HEK293 (cell line): ENCODE data around the gene PRSS1.

Source experiments
- CTCF ChIA-PET: fragments of 350-600 bp; formaldehyde crosslinking; extraction: SDS; loops from one replicate; lab custom pipeline; 2021; ENCODE audit warnings: antibody characterized with exemption; lab: Yijun Ruan, JAX
- POLR2A ChIA-PET: fragments of 300-600 bp; formaldehyde crosslinking; extraction: SDS; loops from one replicate; lab custom pipeline; 2020; ENCODE audit warnings: antibody characterized with exemption, inconsistent platforms; lab: Yijun Ruan, JAX
- H3K27ac ChIP-seq: fragments of 200-500 bp; sonication (Bioruptor generic); 2 replicates; pipeline ENCODE4 v1.5.1; 2014; ENCODE audit warnings: low read depth, low read length, control low read depth, inconsistent platforms; ENCODE audit errors: extremely low read depth
- H3K36me3 ChIP-seq, 2 experiments: fragments of 200-500 bp in 1 of 2; sonication (Bioruptor generic) in 1 of 2; 1 replicate in 1 of 2; 2 replicates in 1 of 2; pipeline ENCODE4 v1.5.1; 2014 to 2017; ENCODE audit warnings: inconsistent platforms in 2 of 2, low read length in 2 of 2; ENCODE audit not compliant: control insufficient read depth in 2 of 2, insufficient read depth in 1 of 2
- H3K4me1 ChIP-seq: fragments of 200-500 bp; sonication (Bioruptor generic); 2 replicates; pipeline ENCODE4 v1.5.1; 2014; ENCODE audit warnings: mild to moderate bottlenecking, low read length, inconsistent platforms; ENCODE audit not compliant: control insufficient read depth, insufficient read depth
- H3K4me3 ChIP-seq: 2 replicates; pipeline ENCODE4 v1.5.1; 2011; ENCODE audit warnings: low read depth, mild to moderate bottlenecking, control low read depth, low read length, moderate library complexity
- H3K9me3 ChIP-seq: fragments of 200-500 bp; sonication (Bioruptor generic); 2 replicates; pipeline ENCODE4 v1.5.1; 2014; ENCODE audit warnings: low read depth, low read length, inconsistent platforms; ENCODE audit not compliant: control insufficient read depth, insufficient read depth
- FEZF1 ChIP-seq: fragments of 450-650 bp; formaldehyde crosslinking; IDR thresholded peaks from 2 replicates; pipeline ENCODE4 v1.5.1; 2016; ENCODE audit warnings: missing biosample characterization, missing genetic modification characterization
- GLI2 ChIP-seq: fragments of 450-650 bp; formaldehyde crosslinking; IDR thresholded peaks from 2 replicates; pipeline ENCODE4; 2017; ENCODE audit warnings: missing biosample characterization, missing genetic modification characterization, low read depth, borderline replicate concordance
- MYNN ChIP-seq: fragments of 450-650 bp; formaldehyde crosslinking; IDR thresholded peaks from 2 replicates; pipeline ENCODE4 v1.5.1; 2016; ENCODE audit warnings: missing biosample characterization, missing genetic modification characterization, borderline replicate concordance
- MZF1 ChIP-seq: fragments of 450-650 bp; formaldehyde crosslinking; IDR thresholded peaks from 2 replicates; pipeline ENCODE4 v1.5.1; 2017; ENCODE audit warnings: missing biosample characterization, missing genetic modification characterization, borderline replicate concordance
- SALL2 ChIP-seq: fragments of 450-650 bp; formaldehyde crosslinking; IDR thresholded peaks from 2 replicates; pipeline ENCODE4 v1.5.0; 2017; ENCODE audit warnings: missing biosample characterization, mild to moderate bottlenecking, missing genetic modification characterization, borderline replicate concordance
- ZBTB20 ChIP-seq: fragments of 450-650 bp; formaldehyde crosslinking; IDR thresholded peaks from 2 replicates; pipeline ENCODE4 v1.5.1; 2016; ENCODE audit warnings: missing biosample characterization, missing genetic modification characterization
- ZFHX2 ChIP-seq: fragments of 450-650 bp; formaldehyde crosslinking; conservative IDR thresholded peaks from 2 replicates; pipeline ENCODE4 v1.5.1; 2016; ENCODE audit warnings: missing biosample characterization, missing genetic modification characterization
- ZFP37 ChIP-seq: fragments of 450-650 bp; formaldehyde crosslinking; IDR thresholded peaks from 2 replicates; pipeline ENCODE4 v1.5.1; 2016; ENCODE audit warnings: missing biosample characterization, missing genetic modification characterization
- ZNF121 ChIP-seq: fragments of 450-650 bp; formaldehyde crosslinking; IDR thresholded peaks from 2 replicates; pipeline ENCODE4 v1.5.1; 2016; ENCODE audit warnings: missing biosample characterization, missing genetic modification characterization
- ZNF175 ChIP-seq: fragments of 450-650 bp; formaldehyde crosslinking; IDR thresholded peaks from 2 replicates; pipeline ENCODE4 v1.5.1; 2016; ENCODE audit warnings: missing biosample characterization, missing genetic modification characterization
- ZNF24 ChIP-seq: fragments of 450-650 bp; formaldehyde crosslinking; IDR thresholded peaks from 2 replicates; pipeline ENCODE4 v1.5.1; 2016; ENCODE audit warnings: missing biosample characterization, missing genetic modification characterization
- ZNF302 ChIP-seq: fragments of 450-650 bp; formaldehyde crosslinking; IDR thresholded peaks from 2 replicates; pipeline ENCODE4 v1.5.1; 2016; ENCODE audit warnings: missing biosample characterization, missing genetic modification characterization, low read depth
- ZNF311 ChIP-seq: fragments of 450-650 bp; formaldehyde crosslinking; IDR thresholded peaks from 2 replicates; pipeline ENCODE4 v1.5.1; 2017; ENCODE audit warnings: missing biosample characterization, missing genetic modification characterization, borderline replicate concordance
- ZNF391 ChIP-seq: fragments of 450-650 bp; formaldehyde crosslinking; IDR thresholded peaks from 2 replicates; pipeline ENCODE4 v1.5.1; 2016; ENCODE audit warnings: low read depth, missing biosample characterization, missing genetic modification characterization, borderline replicate concordance
- ZNF561 ChIP-seq: fragments of 450-650 bp; IDR thresholded peaks from 2 replicates; pipeline ENCODE4 v1.5.1; 2018; ENCODE audit warnings: missing biosample characterization, missing genetic modification characterization, borderline replicate concordance
- ZNF610 ChIP-seq: fragments of 450-650 bp; formaldehyde crosslinking; IDR thresholded peaks from 2 replicates; pipeline ENCODE4 v1.5.1; 2016; ENCODE audit warnings: missing biosample characterization, missing genetic modification characterization, borderline replicate concordance
- ZNF623 ChIP-seq: fragments of 450-650 bp; formaldehyde crosslinking; IDR thresholded peaks from 2 replicates; pipeline ENCODE4 v1.5.1; 2016; ENCODE audit warnings: missing biosample characterization, missing genetic modification characterization
- ZNF707 ChIP-seq: fragments of 450-650 bp; formaldehyde crosslinking; IDR thresholded peaks from 2 replicates; pipeline ENCODE4 v1.5.1; 2016; ENCODE audit warnings: missing biosample characterization, missing genetic modification characterization
- ZNF768 ChIP-seq: fragments of 450-650 bp; formaldehyde crosslinking; IDR thresholded peaks from 2 replicates; pipeline ENCODE4 v1.5.1; 2018; ENCODE audit warnings: missing biosample characterization, mild to moderate bottlenecking, missing genetic modification characterization
- ZNF785 ChIP-seq: fragments of 450-650 bp; formaldehyde crosslinking; IDR thresholded peaks from 2 replicates; pipeline ENCODE4 v1.5.1; 2016; ENCODE audit warnings: missing biosample characterization, missing genetic modification characterization
- TF ChIP-seq, protein P1 (sequence below): fragments of 450-650 bp; formaldehyde crosslinking; IDR thresholded peaks from 2 replicates; pipeline ENCODE4 v1.5.1; 2016; ENCODE audit warnings: missing biosample characterization, missing genetic modification characterization
- TF ChIP-seq, protein P2 (sequence below): fragments of 450-650 bp; formaldehyde crosslinking; IDR thresholded peaks from 2 replicates; pipeline ENCODE4 v1.5.1; 2016; ENCODE audit warnings: missing biosample characterization, missing genetic modification characterization, borderline replicate concordance
- TF ChIP-seq, protein P3 (sequence below): fragments of 450-650 bp; IDR thresholded peaks from 2 replicates; pipeline ENCODE4 v1.5.1; 2018; ENCODE audit warnings: missing biosample characterization, mild to moderate bottlenecking, missing genetic modification characterization
- TF ChIP-seq, protein P4 (sequence below): fragments of 450-650 bp; formaldehyde crosslinking; IDR thresholded peaks from 2 replicates; pipeline ENCODE4 v1.5.1; 2016; ENCODE audit warnings: missing biosample characterization, missing genetic modification characterization

PRSS1 gene

DNA sequence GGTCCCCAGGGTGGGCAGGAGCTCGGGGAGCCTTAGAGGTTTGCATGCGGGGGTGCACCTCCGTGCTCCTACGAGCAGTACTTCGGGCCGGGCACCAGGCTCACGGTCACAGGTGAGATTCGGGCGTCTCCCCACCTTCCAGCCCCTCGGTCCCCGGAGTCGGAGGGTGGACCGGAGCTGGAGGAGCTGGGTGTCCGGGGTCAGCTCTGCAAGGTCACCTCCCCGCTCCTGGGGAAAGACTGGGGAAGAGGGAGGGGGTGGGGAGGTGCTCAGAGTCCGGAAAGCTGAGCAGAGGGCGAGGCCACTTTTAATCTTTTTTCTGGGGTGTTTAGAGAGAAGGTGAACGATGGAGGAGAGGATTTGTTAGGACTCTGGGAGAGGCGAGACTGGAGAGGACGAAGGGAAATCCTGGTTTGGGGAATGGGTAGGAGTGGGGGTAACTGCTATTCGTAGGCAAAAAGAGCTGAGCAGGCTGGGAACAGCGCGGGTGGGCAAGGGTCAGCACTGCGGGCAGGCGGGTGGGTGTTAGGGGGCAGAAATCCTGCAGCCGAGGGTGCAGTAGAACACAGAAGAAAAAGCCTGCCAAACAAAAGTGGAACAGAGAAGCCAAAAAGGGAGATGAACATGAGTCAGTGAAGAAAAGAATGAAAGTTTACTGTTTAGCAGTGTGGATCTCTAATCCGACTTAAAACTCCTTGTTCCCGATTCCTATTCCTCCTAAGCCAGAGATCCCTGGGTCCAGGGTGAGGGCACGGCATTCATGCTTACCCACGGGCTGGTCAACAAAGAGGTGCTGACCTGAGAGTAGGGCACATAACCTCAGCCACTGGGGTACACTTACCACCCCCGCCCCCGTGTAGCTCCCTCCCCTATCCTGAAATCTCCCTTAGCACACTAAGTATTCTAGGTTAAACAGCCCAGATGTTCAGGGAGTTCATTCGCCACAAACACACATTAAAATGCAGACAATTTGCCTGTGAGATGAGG is 48.4 kb downstream of the PRSS1 start:
- Histone ChIP-seq H3K4me3 (no peak overlapping the region), H3K4me1 (no peaks in the 10 kb centered on the region), H3K27ac (no peak overlapping the region), H3K9me3 (no peaks in the 10 kb centered on the region), H3K36me3 (no peaks in the 10 kb centered on the region)
- TF ChIP-seq ZNF768 (no peak), ZNF24 (tag by site-specific recombination) (no peak), ZNF623 (tag by site-specific recombination) (no peak), ZNF175 (no peak), GLI2 (tag by site-specific recombination) (no peak), MZF1 (no peak), ZNF302 (tag by site-specific recombination) (no peak)
- TF ChIP-seq, protein P1, sequence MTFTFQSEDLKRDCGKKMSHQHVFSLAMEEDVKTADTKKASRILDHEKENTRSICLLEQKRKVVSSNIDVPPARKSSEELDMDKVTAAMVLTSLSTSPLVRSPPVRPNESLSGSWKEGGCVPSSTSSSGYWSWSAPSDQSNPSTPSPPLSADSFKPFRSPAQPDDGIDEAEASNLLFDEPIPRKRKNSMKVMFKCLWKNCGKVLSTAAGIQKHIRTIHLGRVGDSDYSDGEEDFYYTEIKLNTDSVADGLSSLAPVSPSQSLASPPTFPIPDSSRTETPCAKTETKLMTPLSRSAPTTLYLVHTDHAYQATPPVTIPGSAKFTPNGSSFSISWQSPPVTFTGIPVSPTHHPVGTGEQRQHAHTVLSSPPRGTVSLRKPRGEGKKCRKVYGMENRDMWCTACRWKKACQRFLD (tag by site-specific recombination): no peak
- CTCF ChIA-PET: interaction anchor here (1.0 to 1.3 kb wide), 3 partner anchors 12 to 171 kb away, joined by 3 to 4 read pairs (median 3); no protein-coding TSS in a partner anchor
- POLR2A ChIA-PET: interaction anchor here (1.0 kb wide), 1 partner anchor 11 kb away, joined by 3 read pairs; no protein-coding TSS in a partner anchor

DNA sequence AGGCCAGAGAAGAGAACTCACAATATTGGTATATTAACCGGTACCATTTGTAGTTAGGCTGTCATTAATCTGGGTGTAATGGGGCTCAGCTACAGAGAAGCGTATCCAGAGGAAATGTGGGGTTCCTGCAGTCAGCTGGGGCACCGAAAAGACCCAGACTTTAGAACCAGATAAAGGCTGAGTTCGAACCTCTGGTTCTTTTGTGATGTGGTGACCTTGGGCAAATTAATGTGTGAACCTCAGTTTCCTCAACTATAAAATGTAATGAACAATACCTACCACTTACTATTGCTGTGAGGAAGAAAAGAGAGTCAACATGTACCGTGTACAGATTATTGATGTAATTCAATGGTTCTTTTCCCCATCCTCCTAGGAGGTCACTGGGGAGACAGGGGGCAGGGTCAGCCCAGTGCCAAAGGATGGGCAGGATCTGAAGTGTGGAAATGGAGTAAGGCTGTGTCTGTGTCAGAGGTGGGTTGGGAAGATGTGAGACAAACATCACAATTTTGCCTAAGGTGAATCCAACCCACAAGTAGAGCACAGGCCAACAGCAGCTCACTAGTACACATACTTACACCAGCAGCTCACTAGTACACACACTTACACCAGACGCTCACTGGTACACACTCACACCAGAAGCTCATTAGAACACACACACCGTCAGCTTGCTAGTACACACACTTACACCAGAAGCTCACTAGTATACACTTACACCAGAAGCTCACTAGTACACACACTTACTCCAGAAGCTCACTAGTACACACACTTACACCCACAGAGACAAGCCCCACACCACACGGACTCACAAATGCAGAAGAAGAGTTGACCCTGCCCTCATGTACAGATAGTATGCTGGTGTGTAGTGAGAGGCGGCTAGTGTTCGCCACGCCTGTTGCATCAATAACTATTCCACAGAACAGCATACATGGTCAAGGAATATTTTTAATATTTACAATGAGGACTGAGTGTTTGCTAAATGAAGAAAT is 49.5 kb downstream of the PRSS1 start:
- H3K4me1 ChIP-seq: no peaks in the 10 kb centered on the region
- CTCF ChIA-PET: interaction anchor here (0.6 to 1.6 kb wide), 5 partner anchors 12 to 172 kb away, joined by 3 to 5 read pairs (median 3); no protein-coding TSS in a partner anchor
- POLR2A ChIA-PET: no interaction called here
- no peaks in the 10 kb centered on the region for H3K36me3 ChIP-seq
- H3K4me3 ChIP-seq: no peak overlapping the region
- H3K27ac ChIP-seq: no peak overlapping the region
- H3K9me3 ChIP-seq: no peaks in the 10 kb centered on the region
- TF ChIP-seq ZNF391: no peak
- TF ChIP-seq ZNF610: no peak
- TF ChIP-seq, protein P2, sequence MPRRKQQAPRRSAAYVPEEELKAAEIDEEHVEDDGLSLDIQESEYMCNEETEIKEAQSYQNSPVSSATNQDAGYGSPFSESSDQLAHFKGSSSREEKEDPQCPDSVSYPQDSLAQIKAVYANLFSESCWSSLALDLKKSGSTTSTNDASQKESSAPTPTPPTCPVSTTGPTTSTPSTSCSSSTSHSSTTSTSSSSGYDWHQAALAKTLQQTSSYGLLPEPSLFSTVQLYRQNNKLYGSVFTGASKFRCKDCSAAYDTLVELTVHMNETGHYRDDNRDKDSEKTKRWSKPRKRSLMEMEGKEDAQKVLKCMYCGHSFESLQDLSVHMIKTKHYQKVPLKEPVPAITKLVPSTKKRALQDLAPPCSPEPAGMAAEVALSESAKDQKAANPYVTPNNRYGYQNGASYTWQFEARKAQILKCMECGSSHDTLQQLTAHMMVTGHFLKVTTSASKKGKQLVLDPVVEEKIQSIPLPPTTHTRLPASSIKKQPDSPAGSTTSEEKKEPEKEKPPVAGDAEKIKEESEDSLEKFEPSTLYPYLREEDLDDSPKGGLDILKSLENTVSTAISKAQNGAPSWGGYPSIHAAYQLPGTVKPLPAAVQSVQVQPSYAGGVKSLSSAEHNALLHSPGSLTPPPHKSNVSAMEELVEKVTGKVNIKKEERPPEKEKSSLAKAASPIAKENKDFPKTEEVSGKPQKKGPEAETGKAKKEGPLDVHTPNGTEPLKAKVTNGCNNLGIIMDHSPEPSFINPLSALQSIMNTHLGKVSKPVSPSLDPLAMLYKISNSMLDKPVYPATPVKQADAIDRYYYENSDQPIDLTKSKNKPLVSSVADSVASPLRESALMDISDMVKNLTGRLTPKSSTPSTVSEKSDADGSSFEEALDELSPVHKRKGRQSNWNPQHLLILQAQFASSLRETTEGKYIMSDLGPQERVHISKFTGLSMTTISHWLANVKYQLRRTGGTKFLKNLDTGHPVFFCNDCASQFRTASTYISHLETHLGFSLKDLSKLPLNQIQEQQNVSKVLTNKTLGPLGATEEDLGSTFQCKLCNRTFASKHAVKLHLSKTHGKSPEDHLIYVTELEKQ (tag by site-specific recombination): no peak
- TF ChIP-seq, protein P3, sequence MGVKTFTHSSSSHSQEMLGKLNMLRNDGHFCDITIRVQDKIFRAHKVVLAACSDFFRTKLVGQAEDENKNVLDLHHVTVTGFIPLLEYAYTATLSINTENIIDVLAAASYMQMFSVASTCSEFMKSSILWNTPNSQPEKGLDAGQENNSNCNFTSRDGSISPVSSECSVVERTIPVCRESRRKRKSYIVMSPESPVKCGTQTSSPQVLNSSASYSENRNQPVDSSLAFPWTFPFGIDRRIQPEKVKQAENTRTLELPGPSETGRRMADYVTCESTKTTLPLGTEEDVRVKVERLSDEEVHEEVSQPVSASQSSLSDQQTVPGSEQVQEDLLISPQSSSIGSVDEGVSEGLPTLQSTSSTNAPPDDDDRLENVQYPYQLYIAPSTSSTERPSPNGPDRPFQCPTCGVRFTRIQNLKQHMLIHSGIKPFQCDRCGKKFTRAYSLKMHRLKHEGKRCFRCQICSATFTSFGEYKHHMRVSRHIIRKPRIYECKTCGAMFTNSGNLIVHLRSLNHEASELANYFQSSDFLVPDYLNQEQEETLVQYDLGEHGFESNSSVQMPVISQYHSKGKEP (tag by site-specific recombination): no peak
- TF ChIP-seq ZBTB20 (tag by site-specific recombination): no peak
- TF ChIP-seq MZF1: no peak
- TF ChIP-seq ZNF121 (tag by site-specific recombination): no peak
- TF ChIP-seq ZNF785 (tag by site-specific recombination): no peak
- TF ChIP-seq SALL2 (tag by site-specific recombination): no peak
- no peak for TF ChIP-seq ZFHX2 (tag by site-specific recombination)
- no peak for TF ChIP-seq ZNF707 (tag by site-specific recombination)
- no peak for TF ChIP-seq FEZF1
- TF ChIP-seq, protein P4, sequence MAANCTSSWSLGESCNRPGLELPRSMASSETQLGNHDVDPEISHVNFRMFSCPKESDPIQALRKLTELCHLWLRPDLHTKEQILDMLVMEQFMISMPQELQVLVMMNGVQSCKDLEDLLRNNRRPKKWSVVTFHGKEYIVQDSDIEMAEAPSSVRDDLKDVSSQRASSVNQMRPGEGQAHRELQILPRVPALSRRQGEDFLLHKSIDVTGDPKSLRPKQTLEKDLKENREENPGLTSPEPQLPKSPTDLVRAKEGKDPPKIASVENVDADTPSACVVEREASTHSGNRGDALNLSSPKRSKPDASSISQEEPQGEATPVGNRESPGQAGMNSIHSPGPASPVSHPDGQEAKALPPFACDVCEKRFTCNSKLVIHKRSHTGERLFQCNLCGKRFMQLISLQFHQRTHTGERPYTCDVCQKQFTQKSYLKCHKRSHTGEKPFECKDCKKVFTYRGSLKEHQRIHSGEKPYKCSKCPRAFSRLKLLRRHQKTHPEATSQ: no peak
- no peak for TF ChIP-seq MYNN (tag by site-specific recombination)
- no peak for TF ChIP-seq ZFP37 (tag by site-specific recombination)
- no peak for TF ChIP-seq ZNF561 (tag by site-specific recombination)
- TF ChIP-seq ZNF311: no peak
